Small intestine (tissue), 7 donors: Measurements from ENCODE around the gene TTC22. TPM values are rescaled to one million over a fixed set of nuclear protein-coding genes. Genes with fewer than 3 reads are reported as not detected.

Experiments
- DNase-seq, 2 donors: peaks; one replicate each; pipeline versions ENCODE4 v3.0.0 to v3.0.0-alpha.2; 2013
- FAIRE-seq: peaks from 2 replicates; lab custom pipeline; 2012; peaks lifted over from hg19 to GRCh38; lab: Jason Lieb, UNC
- H3K27ac ChIP-seq, 3 donors: one replicate each; pipeline ENCODE4 v1.5.1; 2013; ENCODE audit warnings: low read length in 2 of 3, mild to moderate bottlenecking in 2 of 3, control low read depth in 1 of 3, inconsistent platforms in 1 of 3, low read depth in 1 of 3, moderate library complexity in 1 of 3
- H3K27me3 ChIP-seq, 3 donors: one replicate each; pipeline ENCODE4 v1.6.1; 2013; ENCODE audit warnings: low read length in 3 of 3, inconsistent platforms in 1 of 3; ENCODE audit not compliant: control insufficient read depth in 3 of 3, insufficient read depth in 3 of 3
- H3K36me3 ChIP-seq, 3 donors: one replicate each; pipeline ENCODE4 v1.6.1; 2013; ENCODE audit warnings: low read length in 3 of 3, inconsistent platforms in 1 of 3, low read depth in 1 of 3, mild to moderate bottlenecking in 1 of 3, moderate library complexity in 1 of 3; ENCODE audit not compliant: control insufficient read depth in 3 of 3, insufficient read depth in 2 of 3
- H3K4me1 ChIP-seq, 3 donors: one replicate each; pipeline ENCODE4 v1.6.1; 2013; ENCODE audit warnings: low read length in 2 of 3, inconsistent platforms in 1 of 3, low read depth in 1 of 3, mild to moderate bottlenecking in 1 of 3, moderate library complexity in 1 of 3; ENCODE audit not compliant: control insufficient read depth in 3 of 3, insufficient read depth in 2 of 3
- H3K4me3 ChIP-seq, 3 donors: one replicate each; pipeline ENCODE4 v1.5.1; 2013; ENCODE audit warnings: low read length in 3 of 3, control low read depth in 1 of 3, inconsistent platforms in 1 of 3, low read depth in 1 of 3, mild to moderate bottlenecking in 1 of 3, moderate library complexity in 1 of 3
- H3K9me3 ChIP-seq, 2 donors: one replicate each; pipeline ENCODE4 v1.6.1; 2013; ENCODE audit warnings: low read depth in 1 of 2, low read length in 1 of 2; ENCODE audit not compliant: control insufficient read depth in 2 of 2, insufficient read depth in 1 of 2
- WGBS, 3 donors: extraction: QIAGEN DNeasy Blood & Tissue Kit; methylation state at CpG; one replicate each; pipeline ENCODE4 v1.1.7; 2013; 5-methylcytosine and 5-hydroxymethylcytosine counted together
- polyA plus RNA-seq, 4 donors: library from polyadenylated mRNA; stranded (reverse) in 3 of 4; unstranded in 1 of 4; fragments of 200-250 nt in 3 of 4; fragments of 120-200 nt in 1 of 4; gene quantifications; one replicate each; pipeline versions ENCODE4 v1.2.1 to v1.2.3, GENCODE V29; 2013
- donor health status: healthy with polysubstance abuse.
- donor health status: control.
- donor health status: control.
- donor health status: Bipolar disorder and iron deficiency.
- donor health status: healthy.

Gene TTC22
- polyA plus RNA-seq, 4 donors = 10.7 to 27.7 (median 23.8) TPM

GRCh38 chr1:54845772-54846171 lies 44.6 kb upstream of the TTC22 start:
- WGBS, 3 donors = 81 to 87% (median 84%) methylated on average over 5 of the region's 5 CpGs
- DNase-seq = no peak
- peaks cover 0 to 49% (median 3%) of the 10 kb centered on the region in 3 donors for H3K36me3 ChIP-seq
- H3K27me3 ChIP-seq = no peaks in the 10 kb centered on the region
- H3K27ac ChIP-seq = no peak overlapping the region
- H3K4me1 ChIP-seq = no peaks in the 10 kb centered on the region
- no peaks in the 10 kb centered on the region for H3K9me3 ChIP-seq
- no peak overlapping the region for H3K4me3 ChIP-seq
- FAIRE-seq = no peak

- Histone ChIP-seq H3K36me3 (peaks cover 0 to 40% (median 0%) of the 10 kb centered on the region in 3 donors), H3K4me3 (no peak overlapping the region), H3K27me3 (no peaks in the 10 kb centered on the region), H3K4me1 (no peaks in the 10 kb centered on the region), H3K27ac (no peak overlapping the region), H3K9me3 (no peaks in the 10 kb centered on the region)
- DNase-seq = no peak
- no peak for FAIRE-seq
- WGBS, 3 donors = 84 to 94% (median 87%) methylated on average over 3 of the region's 3 CpGs
These were observed 43.4 kb upstream of the TTC22 start for GRCh38 chr1:54844564-54844963.

GRCh38 chr1:54843449-54843848 lies 42.3 kb upstream of the TTC22 start:
- FAIRE-seq (no peak), DNase-seq (no peak)
- no peaks in the 10 kb centered on the region for H3K4me1 ChIP-seq
- H3K36me3 ChIP-seq = peaks cover 0 to 32% (median 0%) of the 10 kb centered on the region in 3 donors
- WGBS, 3 donors = 87 to 92% (median 90%) methylated on average over 5 of the region's 5 CpGs
- no peaks in the 10 kb centered on the region for H3K27me3 ChIP-seq
- H3K27ac ChIP-seq = no peak overlapping the region
- no peak overlapping the region for H3K4me3 ChIP-seq
- H3K9me3 ChIP-seq = no peaks in the 10 kb centered on the region

- WGBS, 3 donors = 90 to 95% (median 92%) methylated on average over 9 of the region's 9 CpGs
- H3K27ac ChIP-seq = no peak overlapping the region
- peaks cover 0 to 30% (median 0%) of the 10 kb centered on the region in 3 donors for H3K36me3 ChIP-seq
- no peaks in the 10 kb centered on the region for H3K4me1 ChIP-seq
- no peaks in the 10 kb centered on the region for H3K9me3 ChIP-seq
- FAIRE-seq (no peak), DNase-seq (no peak)
- no peaks in the 10 kb centered on the region for H3K27me3 ChIP-seq
- H3K4me3 ChIP-seq = no peak overlapping the region
These were observed 41.8 kb upstream of the TTC22 start for GRCh38 chr1:54842963-54843362.

- Histone ChIP-seq H3K27ac (no peak overlapping the region), H3K27me3 (no peaks in the 10 kb centered on the region)
- 91 to 95% (median 92%) methylated on average over 10 of the region's 10 CpGs for WGBS, 3 donors
These were observed 41.2 kb upstream of the TTC22 start for GRCh38 chr1:54842206-54842915.

GRCh38 chr1:54839824-54840223 lies 38.7 kb upstream of the TTC22 start:
- H3K27ac ChIP-seq = no peak overlapping the region
- no peaks in the 10 kb centered on the region for H3K4me1 ChIP-seq
- no peaks in the 10 kb centered on the region for H3K27me3 ChIP-seq
- DNase-seq = no peak
- 62 to 79% (median 75%) methylated on average over 2 of the region's 2 CpGs for WGBS, 3 donors
- peaks cover 0 to 26% (median 0%) of the 10 kb centered on the region in 3 donors for H3K36me3 ChIP-seq
- no peaks in the 10 kb centered on the region for H3K9me3 ChIP-seq
- no peak overlapping the region for H3K4me3 ChIP-seq
- no peak for FAIRE-seq

More at GRCh38 chr1:54842206-54842915, 41.2 kb upstream of the TTC22 start:
- no peak overlapping the region for H3K4me3 ChIP-seq
- no peaks in the 10 kb centered on the region for H3K4me1 ChIP-seq
- no peak for DNase-seq
- H3K36me3 ChIP-seq = peaks cover 0 to 33% (median 0%) of the 10 kb centered on the region in 3 donors
- no peaks in the 10 kb centered on the region for H3K9me3 ChIP-seq
- no peak for FAIRE-seq

- H3K27ac ChIP-seq = no peak overlapping the region
- H3K9me3 ChIP-seq = no peaks in the 10 kb centered on the region
- H3K4me3 ChIP-seq = no peak overlapping the region
- peaks cover 0 to 24% (median 0%) of the 10 kb centered on the region in 3 donors for H3K36me3 ChIP-seq
- H3K4me1 ChIP-seq = no peaks in the 10 kb centered on the region
- no peak for FAIRE-seq
- no peak for DNase-seq
- 85 to 92% (median 86%) methylated on average over 5 of the region's 5 CpGs for WGBS, 3 donors
- H3K27me3 ChIP-seq = no peaks in the 10 kb centered on the region
These were observed 37.5 kb upstream of the TTC22 start for GRCh38 chr1:54838565-54839180.

- Histone ChIP-seq H3K27ac (no peak overlapping the region), H3K27me3 (no peaks in the 10 kb centered on the region), H3K4me1 (no peaks in the 10 kb centered on the region), H3K36me3 (peaks cover 0 to 23% (median 0%) of the 10 kb centered on the region in 3 donors), H3K4me3 (no peak overlapping the region), H3K9me3 (no peaks in the 10 kb centered on the region)
- FAIRE-seq (no peak), DNase-seq (peak in 1 of 2 donors; percentile 13)
- WGBS, 3 donors = 73 to 85% (median 75%) methylated on average over 6 of the region's 6 CpGs
These were observed 36.1 kb upstream of the TTC22 start for GRCh38 chr1:54837002-54837853.
